ENCODE results near the gene AGPS. TPM values are rescaled to one million over a fixed set of nuclear protein-coding genes. Genes with fewer than 3 reads are reported as not detected.
"Not testable (repeated sequence)": the region's sequence is repeated elsewhere in the genome, so short reads cannot be mapped to it uniquely, and the experiment has no call there.

The AGPS gene
- 10 to 100 TPM; 58.7 to 67.3 TPM for total RNA-seq

GRCh38 chr2:177392373-177393202, at the start of gene AGPS:
TSS of gene AGPS (plus strand) at chr2:177392773. CDS start at chr2:177392790, 17 bp downstream.
- ChIA-PET CTCF (interaction anchor here (0.6 to 4.7 kb wide), 14 partner anchors 12 to 232 kb away, joined by 3 to 21 read pairs (median 4); no protein-coding TSS in a partner anchor), POLR2A (interaction anchor here (0.6 to 2.2 kb wide), 6 partner anchors 9 to 208 kb away, joined by 3 to 11 read pairs (median 3); partner anchors contain the start of gene NFE2L2)
- H3K4me1 Mint-ChIP-seq, result peaks cover 57% of the 10 kb centered on the region
- H3K36me3 Mint-ChIP-seq (ENCODE audit: low read depth), result peaks cover 22% of the 10 kb centered on the region
- no peaks in the 10 kb centered on the region for H3K9me3 Mint-ChIP-seq (ENCODE audit: low read depth)
- H3K27me3 Mint-ChIP-seq, result no peaks in the 10 kb centered on the region
- peak within 1 kb of the TSS; percentile 89 for H3K4me3 Mint-ChIP-seq
- peak within 1 kb of the TSS; percentile 92 for H3K27ac Mint-ChIP-seq
- ATAC-seq (peak; percentile 97), DNase-seq (peak; percentile 91)
- intact Hi-C loops (cut with DNase I, micrococcal nuclease), result loop anchor here (1.0 to 10.0 kb wide), 7 partner anchors 128 to 227 kb away; partner anchors contain the start of genes HNRNPA3 (in 2 of the 2) and NFE2L2 (in 2 of the 2)

GRCh38 chr2:177343773-177344172, 48.8 kb upstream of the AGPS start:
- CTCF ChIA-PET, result interaction anchor here (0.7 to 4.6 kb wide), 5 partner anchors 10 to 195 kb away, joined by 3 to 17 read pairs (median 5); no protein-coding TSS in a partner anchor
- DNase-seq, result no peak

GRCh38 chr2:177344316-177344715, 48.3 kb upstream of the AGPS start:
- ATAC-seq (no peak), DNase-seq (no peak)
- Mint-ChIP-seq H3K4me3 (no peak overlapping the region), H3K36me3 (ENCODE audit: low read depth) (no peaks in the 10 kb centered on the region), H3K9me3 (ENCODE audit: low read depth) (no peaks in the 10 kb centered on the region), H3K27me3 (no peaks in the 10 kb centered on the region), H3K27ac (no peak overlapping the region), H3K4me1 (no peaks in the 10 kb centered on the region)
- ChIA-PET POLR2A (interaction anchor here (0.5 kb wide), 1 partner anchor 116 kb away, joined by 4 read pairs; no protein-coding TSS in a partner anchor), CTCF (interaction anchor here (1.1 to 4.6 kb wide), 5 partner anchors 9 to 195 kb away, joined by 3 to 17 read pairs (median 5); no protein-coding TSS in a partner anchor)
- intact Hi-C loops (cut with DNase I, micrococcal nuclease), result no loop called here

More at GRCh38 chr2:177343773-177344172, 48.8 kb upstream of the AGPS start:
- Mint-ChIP-seq H3K9me3 (ENCODE audit: low read depth) (no peaks in the 10 kb centered on the region), H3K4me1 (no peaks in the 10 kb centered on the region), H3K27me3 (no peaks in the 10 kb centered on the region), H3K36me3 (ENCODE audit: low read depth) (no peaks in the 10 kb centered on the region), H3K27ac (no peak overlapping the region), H3K4me3 (no peak overlapping the region)
- intact Hi-C loops (cut with DNase I, micrococcal nuclease), result no loop called here
- no peak for ATAC-seq
- POLR2A ChIA-PET, result no interaction called here

GRCh38 chr2:177346192-177346591, 46.4 kb upstream of the AGPS start:
- ChIA-PET POLR2A (no interaction called here), CTCF (interaction anchor here (0.6 to 2.5 kb wide), 6 partner anchors 9 to 532 kb away, joined by 3 to 10 read pairs (median 4); no protein-coding TSS in a partner anchor)
- no peaks in the 10 kb centered on the region for H3K27me3 Mint-ChIP-seq
- ATAC-seq (no peak), DNase-seq (no peak)
- no peak overlapping the region for H3K27ac Mint-ChIP-seq
- no peak overlapping the region for H3K4me3 Mint-ChIP-seq
- H3K36me3 Mint-ChIP-seq (ENCODE audit: low read depth), result no peaks in the 10 kb centered on the region
- no peaks in the 10 kb centered on the region for H3K9me3 Mint-ChIP-seq (ENCODE audit: low read depth)
- H3K4me1 Mint-ChIP-seq, result no peaks in the 10 kb centered on the region
- intact Hi-C loops (cut with DNase I, micrococcal nuclease), result no loop called here

- no peaks in the 10 kb centered on the region for H3K9me3 Mint-ChIP-seq (ENCODE audit: low read depth)
These were observed 45.0 kb upstream of the AGPS start for GRCh38 chr2:177347570-177347969.

GRCh38 chr2:177348118-177348654, 44.4 kb upstream of the AGPS start:
- intact Hi-C loops (cut with DNase I, micrococcal nuclease), result no loop called here
- Mint-ChIP-seq H3K27me3 (no peaks in the 10 kb centered on the region), H3K4me1 (peaks cover 7% of the 10 kb centered on the region)

More at GRCh38 chr2:177347570-177347969, 45.0 kb upstream of the AGPS start:
- Mint-ChIP-seq H3K4me3 (no peak overlapping the region), H3K4me1 (peaks cover 4% of the 10 kb centered on the region), H3K36me3 (ENCODE audit: low read depth) (no peaks in the 10 kb centered on the region), H3K27ac (no peak overlapping the region), H3K27me3 (no peaks in the 10 kb centered on the region)
- intact Hi-C loops (cut with DNase I, micrococcal nuclease), result no loop called here
- POLR2A ChIA-PET, result no interaction called here
- no peak for DNase-seq
- CTCF ChIA-PET, result interaction anchor here (0.6 to 2.5 kb wide), 3 partner anchors 13 to 383 kb away, joined by 3 to 10 read pairs (median 5); no protein-coding TSS in a partner anchor
- no peak for ATAC-seq

GRCh38 chr2:177348733-177349693, 43.6 kb upstream of the AGPS start:
- Mint-ChIP-seq H3K9me3 (ENCODE audit: low read depth) (no peaks in the 10 kb centered on the region), H3K27me3 (no peaks in the 10 kb centered on the region), H3K4me3 (no peak overlapping the region), H3K27ac (no peak overlapping the region), H3K4me1 (peaks cover 7% of the 10 kb centered on the region), H3K36me3 (ENCODE audit: low read depth) (no peaks in the 10 kb centered on the region)
- CTCF ChIA-PET, result interaction anchor here (0.9 to 1.9 kb wide), 5 partner anchors 12 to 184 kb away, joined by 3 to 7 read pairs (median 5); no protein-coding TSS in a partner anchor
- DNase-seq (no peak), ATAC-seq (no peak)
- POLR2A ChIA-PET, result no interaction called here
- intact Hi-C loops (cut with DNase I, micrococcal nuclease), result no loop called here

More at GRCh38 chr2:177348118-177348654, 44.4 kb upstream of the AGPS start:
- CTCF ChIA-PET, result interaction anchor here (0.6 to 2.5 kb wide), 4 partner anchors 13 to 382 kb away, joined by 3 to 10 read pairs (median 4); no protein-coding TSS in a partner anchor
- ATAC-seq (no peak), DNase-seq (no peak)
- Mint-ChIP-seq H3K4me3 (no peak overlapping the region), H3K9me3 (ENCODE audit: low read depth) (no peaks in the 10 kb centered on the region), H3K27ac (no peak overlapping the region), H3K36me3 (ENCODE audit: low read depth) (no peaks in the 10 kb centered on the region)
- POLR2A ChIA-PET, result no interaction called here

GRCh38 chr2:177350624-177351023, 41.9 kb upstream of the AGPS start:
- H3K27ac Mint-ChIP-seq; H3K4me3 Mint-ChIP-seq; H3K9me3 Mint-ChIP-seq (ENCODE audit: low read depth); POLR2A ChIA-PET; H3K4me1 Mint-ChIP-seq; intact Hi-C loops (cut with DNase I, micrococcal nuclease); H3K36me3 Mint-ChIP-seq (ENCODE audit: low read depth); DNase-seq; ATAC-seq; H3K27me3 Mint-ChIP-seq: not testable (repeated sequence)
- CTCF ChIA-PET, result interaction anchor here (0.9 to 1.8 kb wide), 3 partner anchors 15 to 186 kb away, joined by 3 to 7 read pairs (median 4); no protein-coding TSS in a partner anchor

GRCh38 chr2:177351121-177351520, 41.5 kb upstream of the AGPS start:
- DNase-seq; intact Hi-C loops (cut with DNase I, micrococcal nuclease); H3K36me3 Mint-ChIP-seq (ENCODE audit: low read depth); ATAC-seq; H3K27me3 Mint-ChIP-seq; H3K4me3 Mint-ChIP-seq; H3K4me1 Mint-ChIP-seq; POLR2A ChIA-PET; H3K9me3 Mint-ChIP-seq (ENCODE audit: low read depth); H3K27ac Mint-ChIP-seq: not testable (repeated sequence)
- CTCF ChIA-PET, result interaction anchor here (0.9 kb wide), 1 partner anchor 16 kb away, joined by 3 read pairs; no protein-coding TSS in a partner anchor

GRCh38 chr2:177352441-177353186, 40.0 kb upstream of the AGPS start:
- H3K27ac Mint-ChIP-seq, result no peak overlapping the region
- intact Hi-C loops (cut with DNase I, micrococcal nuclease), result no loop called here
- no peaks in the 10 kb centered on the region for H3K27me3 Mint-ChIP-seq

More at GRCh38 chr2:177352441-177353186, 40.0 kb upstream of the AGPS start:
- POLR2A ChIA-PET, result no interaction called here
- ATAC-seq, result no peak
- Mint-ChIP-seq H3K4me3 (no peak overlapping the region), H3K36me3 (ENCODE audit: low read depth) (no peaks in the 10 kb centered on the region), H3K4me1 (peaks cover 7% of the 10 kb centered on the region), H3K9me3 (ENCODE audit: low read depth) (no peaks in the 10 kb centered on the region)
- CTCF ChIA-PET, result no interaction called here
- no peak for DNase-seq

Data from activated CD4-positive, alpha-beta T cell treated with anti-CD3 and anti-CD28 coated beads for 36 hours (primary cell).